Neural cell (in vitro differentiated cells): Measurements from ENCODE around the gene TPD52L2. TPM values are rescaled to one million over a fixed set of nuclear protein-coding genes. Genes with fewer than 3 reads are reported as not detected.

ENCODE experiments used
- H2AFZ ChIP-seq: fragments of 200-600, 300-800 bp; sonication (generic), shearing (Covaris generic); 2 replicates; pipeline ENCODE4 v1.6.0; 2014; ENCODE audit warnings: low read depth, mild to moderate bottlenecking, antibody characterized with exemption, low read length, moderate library complexity
- H3F3A ChIP-seq: fragments of 200-600 bp; shearing (Covaris generic); 2 replicates; pipeline ENCODE4 v1.6.1; 2016; ENCODE audit warnings: mild to moderate bottlenecking, moderate library complexity, mixed read lengths, antibody characterized with exemption, low read length; ENCODE audit not compliant: insufficient read depth, poor library complexity, severe bottlenecking
- H3K27ac ChIP-seq: fragments of 200-600, 300-800 bp; sonication (generic), shearing (Covaris generic); 2 replicates; pipeline ENCODE4 v1.5.1; 2014; ENCODE audit warnings: mild to moderate bottlenecking, low read length, moderate library complexity
- H3K27me3 ChIP-seq: fragments of 300-800, 200-600 bp; sonication (generic), shearing (Covaris generic); 2 replicates; pipeline ENCODE4 v1.6.0; 2014; ENCODE audit warnings: mild to moderate bottlenecking, low read depth, low read length, moderate library complexity; ENCODE audit not compliant: insufficient read depth
- H3K36me3 ChIP-seq: fragments of 300-800, 200-600 bp; sonication (generic), shearing (Covaris generic); 2 replicates; pipeline ENCODE4 v1.5.1; 2014; ENCODE audit warnings: mild to moderate bottlenecking, antibody characterized with exemption, low read length, moderate library complexity; ENCODE audit not compliant: insufficient read depth
- H3K4me2 ChIP-seq: fragments of 300-800, 200-600 bp; sonication (generic), shearing (Covaris generic); 2 replicates; pipeline ENCODE4 v1.6.0; 2014; ENCODE audit warnings: mild to moderate bottlenecking, low read length
- H3K4me3 ChIP-seq: fragments of 300-800, 200-600 bp; sonication (generic), shearing (Covaris generic); 2 replicates; pipeline ENCODE4 v1.5.1; 2014; ENCODE audit warnings: mild to moderate bottlenecking, low read length, moderate library complexity
- H3K79me2 ChIP-seq: fragments of 200-600 bp; shearing (Covaris generic); replicated peaks from 2 replicates; pipeline ENCODE4 v1.6.0; 2014; ENCODE audit warnings: mild to moderate bottlenecking, low read length, moderate library complexity; ENCODE audit not compliant: insufficient read depth
- H3K9ac ChIP-seq: fragments of 300-800, 200-600 bp; sonication (generic), shearing (Covaris generic); 2 replicates; pipeline ENCODE4 v1.6.1; 2016; ENCODE audit warnings: mild to moderate bottlenecking, low read length, mixed read lengths
- H3K9me2 ChIP-seq: fragments of 200-600 bp; shearing (Covaris generic); 2 replicates; pipeline ENCODE4 v1.6.1; 2016; ENCODE audit warnings: mild to moderate bottlenecking, low read length, mixed read lengths; ENCODE audit not compliant: insufficient read depth
- H3K9me3 ChIP-seq: fragments of 200-600, 300-800 bp; sonication (generic), shearing (Covaris generic); 2 replicates; pipeline ENCODE4 v1.6.1; 2016; ENCODE audit warnings: mild to moderate bottlenecking, mixed run types, low read length, moderate library complexity, mixed read lengths
- H4K20me1 ChIP-seq: fragments of 200-600 bp; shearing (Covaris generic); 2 replicates; pipeline ENCODE4 v1.6.1; 2016; ENCODE audit warnings: mild to moderate bottlenecking, mixed run types; ENCODE audit not compliant: insufficient read depth
- EP300 ChIP-seq: fragments of 450-650 bp; conservative IDR thresholded peaks from 2 replicates; pipeline ENCODE4 v1.6.1; 2014; ENCODE audit warnings: antibody characterized with exemption, mild to moderate bottlenecking, moderate library complexity; ENCODE audit not compliant: poor library complexity, severe bottlenecking
- EZH2 ChIP-seq: fragments of 200-600, 300-800 bp; shearing (Covaris generic), sonication (generic); IDR thresholded peaks from 2 replicates; pipeline ENCODE4 v1.6.1; 2014; ENCODE audit warnings: antibody characterized with exemption, low read length, borderline replicate concordance, mild to moderate bottlenecking; ENCODE audit not compliant: insufficient read depth, poor library complexity, severe bottlenecking
- MXI1 ChIP-seq: fragments of 450-650 bp; conservative IDR thresholded peaks from 2 replicates; pipeline ENCODE4 v1.6.1; 2014; ENCODE audit warnings: antibody characterized with exemption, mild to moderate bottlenecking; ENCODE audit not compliant: poor library complexity, severe bottlenecking
- POLR2AphosphoS5 ChIP-seq: IDR thresholded peaks from 2 replicates; pipeline ENCODE4 v1.6.1; 2012
- RAD21 ChIP-seq: fragments of 450-650 bp; conservative IDR thresholded peaks from 2 replicates; pipeline ENCODE4 v1.6.1; 2014; ENCODE audit warnings: antibody characterized with exemption, mild to moderate bottlenecking, moderate library complexity
- SMC3 ChIP-seq: fragments of 450-650 bp; conservative IDR thresholded peaks from 2 replicates; pipeline ENCODE4 v1.6.1; 2014; ENCODE audit warnings: antibody characterized with exemption, mild to moderate bottlenecking, moderate library complexity; ENCODE audit not compliant: poor library complexity
- TAF1 ChIP-seq: IDR thresholded peaks from 2 replicates; pipeline ENCODE4 v1.6.1; 2012; ENCODE audit warnings: low read depth
- polyA plus RNA-seq: library from polyadenylated mRNA; depleted of rRNA; stranded (reverse); fragments of >200 nt; gene quantifications from 2 replicates; pipeline ENCODE4 v1.2.3, GENCODE V29; 2014
- TF ChIP-seq, protein P1 (sequence below): fragments of 450-650 bp; IDR thresholded peaks from 2 replicates; pipeline ENCODE4 v1.5.1; 2014; ENCODE audit warnings: antibody characterized with exemption, mild to moderate bottlenecking, moderate library complexity; ENCODE audit not compliant: poor library complexity, severe bottlenecking
- TF ChIP-seq, protein P2 (sequence below): IDR thresholded peaks from 2 replicates; pipeline ENCODE4 v1.6.1; 2012; ENCODE audit warnings: borderline replicate concordance

The TPD52L2 gene
- polyA plus RNA-seq, 1 donor from 2014 or later: 142 TPM

DNA sequence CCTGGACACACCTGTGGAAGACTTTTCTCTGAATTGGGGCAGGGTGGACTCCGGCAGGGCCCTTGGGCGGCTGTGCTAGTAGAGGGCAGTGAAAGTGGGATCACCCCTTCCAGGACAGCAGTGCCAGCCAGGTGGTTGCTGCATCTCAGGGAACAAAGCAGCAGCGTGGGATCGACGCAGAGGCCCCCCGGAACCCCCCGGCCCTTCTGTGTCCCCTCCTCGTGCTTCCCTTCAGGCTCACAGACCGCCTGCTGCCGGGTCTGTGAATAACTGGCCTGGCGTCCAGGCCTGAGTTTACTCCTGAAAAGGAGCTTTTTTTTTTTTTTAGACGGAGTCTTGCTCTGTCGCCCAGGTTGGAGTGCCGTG, 21.0 kb downstream of the TPD52L2 start:
- Histone ChIP-seq H3K9ac (no peak overlapping the region), H4K20me1 (no peaks in the 10 kb centered on the region), H3F3A (no peaks in the 10 kb centered on the region), H3K4me2 (no peak overlapping the region), H3K27me3 (no peaks in the 10 kb centered on the region), H3K4me3 (no peak overlapping the region), H3K27ac (no peak overlapping the region), H3K9me3 (no peaks in the 10 kb centered on the region), H3K79me2 (no peaks in the 10 kb centered on the region), H3K36me3 (no peaks in the 10 kb centered on the region), H2AFZ (no peak overlapping the region), H3K9me2 (no peaks in the 10 kb centered on the region)
- no peak for TF ChIP-seq RAD21

DNA sequence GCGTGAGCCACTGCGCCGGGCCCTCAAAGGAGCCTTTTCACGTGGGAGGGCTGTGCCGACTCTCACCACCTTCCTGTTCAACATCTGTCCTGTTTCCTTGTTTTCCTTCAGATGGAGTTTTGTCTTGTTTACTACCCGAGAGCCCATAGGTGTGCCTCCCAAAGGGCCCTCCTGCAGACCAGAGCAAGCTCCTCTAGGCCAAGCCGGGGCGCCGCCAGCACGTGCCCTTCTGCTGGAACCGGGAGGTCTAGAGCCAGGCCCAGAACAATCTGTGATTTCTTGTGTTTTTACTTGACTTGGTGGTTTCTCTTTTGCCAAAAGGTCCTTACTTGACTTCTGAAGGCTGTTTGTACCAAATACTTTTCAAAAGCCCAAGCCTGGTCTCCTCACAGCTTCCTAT, 21.9 kb downstream of the TPD52L2 start:
- Histone ChIP-seq H3K36me3 (no peaks in the 10 kb centered on the region), H3K4me2 (no peak overlapping the region)

More for the DNA sequence above, 21.9 kb downstream of the TPD52L2 start:
- H3K27me3 ChIP-seq: no peaks in the 10 kb centered on the region
- no peaks in the 10 kb centered on the region for H3F3A ChIP-seq
- no peak overlapping the region for H2AFZ ChIP-seq
- no peaks in the 10 kb centered on the region for H4K20me1 ChIP-seq
- TF ChIP-seq, protein P1, sequence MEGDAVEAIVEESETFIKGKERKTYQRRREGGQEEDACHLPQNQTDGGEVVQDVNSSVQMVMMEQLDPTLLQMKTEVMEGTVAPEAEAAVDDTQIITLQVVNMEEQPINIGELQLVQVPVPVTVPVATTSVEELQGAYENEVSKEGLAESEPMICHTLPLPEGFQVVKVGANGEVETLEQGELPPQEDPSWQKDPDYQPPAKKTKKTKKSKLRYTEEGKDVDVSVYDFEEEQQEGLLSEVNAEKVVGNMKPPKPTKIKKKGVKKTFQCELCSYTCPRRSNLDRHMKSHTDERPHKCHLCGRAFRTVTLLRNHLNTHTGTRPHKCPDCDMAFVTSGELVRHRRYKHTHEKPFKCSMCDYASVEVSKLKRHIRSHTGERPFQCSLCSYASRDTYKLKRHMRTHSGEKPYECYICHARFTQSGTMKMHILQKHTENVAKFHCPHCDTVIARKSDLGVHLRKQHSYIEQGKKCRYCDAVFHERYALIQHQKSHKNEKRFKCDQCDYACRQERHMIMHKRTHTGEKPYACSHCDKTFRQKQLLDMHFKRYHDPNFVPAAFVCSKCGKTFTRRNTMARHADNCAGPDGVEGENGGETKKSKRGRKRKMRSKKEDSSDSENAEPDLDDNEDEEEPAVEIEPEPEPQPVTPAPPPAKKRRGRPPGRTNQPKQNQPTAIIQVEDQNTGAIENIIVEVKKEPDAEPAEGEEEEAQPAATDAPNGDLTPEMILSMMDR: no peak
- TF ChIP-seq EP300 (no peak), MXI1 (no peak), TAF1 (no peak), RAD21 (no peak), EZH2 (no peak), POLR2AphosphoS5 (no peak), SMC3 (no peak)
- TF ChIP-seq, protein P2, sequence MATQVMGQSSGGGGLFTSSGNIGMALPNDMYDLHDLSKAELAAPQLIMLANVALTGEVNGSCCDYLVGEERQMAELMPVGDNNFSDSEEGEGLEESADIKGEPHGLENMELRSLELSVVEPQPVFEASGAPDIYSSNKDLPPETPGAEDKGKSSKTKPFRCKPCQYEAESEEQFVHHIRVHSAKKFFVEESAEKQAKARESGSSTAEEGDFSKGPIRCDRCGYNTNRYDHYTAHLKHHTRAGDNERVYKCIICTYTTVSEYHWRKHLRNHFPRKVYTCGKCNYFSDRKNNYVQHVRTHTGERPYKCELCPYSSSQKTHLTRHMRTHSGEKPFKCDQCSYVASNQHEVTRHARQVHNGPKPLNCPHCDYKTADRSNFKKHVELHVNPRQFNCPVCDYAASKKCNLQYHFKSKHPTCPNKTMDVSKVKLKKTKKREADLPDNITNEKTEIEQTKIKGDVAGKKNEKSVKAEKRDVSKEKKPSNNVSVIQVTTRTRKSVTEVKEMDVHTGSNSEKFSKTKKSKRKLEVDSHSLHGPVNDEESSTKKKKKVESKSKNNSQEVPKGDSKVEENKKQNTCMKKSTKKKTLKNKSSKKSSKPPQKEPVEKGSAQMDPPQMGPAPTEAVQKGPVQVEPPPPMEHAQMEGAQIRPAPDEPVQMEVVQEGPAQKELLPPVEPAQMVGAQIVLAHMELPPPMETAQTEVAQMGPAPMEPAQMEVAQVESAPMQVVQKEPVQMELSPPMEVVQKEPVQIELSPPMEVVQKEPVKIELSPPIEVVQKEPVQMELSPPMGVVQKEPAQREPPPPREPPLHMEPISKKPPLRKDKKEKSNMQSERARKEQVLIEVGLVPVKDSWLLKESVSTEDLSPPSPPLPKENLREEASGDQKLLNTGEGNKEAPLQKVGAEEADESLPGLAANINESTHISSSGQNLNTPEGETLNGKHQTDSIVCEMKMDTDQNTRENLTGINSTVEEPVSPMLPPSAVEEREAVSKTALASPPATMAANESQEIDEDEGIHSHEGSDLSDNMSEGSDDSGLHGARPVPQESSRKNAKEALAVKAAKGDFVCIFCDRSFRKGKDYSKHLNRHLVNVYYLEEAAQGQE: no peak
- H3K9me3 ChIP-seq: no peaks in the 10 kb centered on the region
- H3K9ac ChIP-seq: no peak overlapping the region
- no peaks in the 10 kb centered on the region for H3K9me2 ChIP-seq
- H3K79me2 ChIP-seq: no peaks in the 10 kb centered on the region
- no peak overlapping the region for H3K4me3 ChIP-seq
- no peak overlapping the region for H3K27ac ChIP-seq
